K562 (cell line): ENCODE results near the gene ELL3. TPM values are rescaled to one million over a fixed set of nuclear protein-coding genes. Genes with fewer than 3 reads are reported as not detected.

Experiments
- CBFB ChIP-seq: sonication (generic); formaldehyde crosslinking; IDR thresholded peaks from 2 replicates; pipeline ENCODE4 v1.4.0; 2020; ENCODE audit warnings: mild to moderate bottlenecking, missing genetic modification reagents
- CBX5 ChIP-seq: IDR thresholded peaks from 2 replicates; pipeline ENCODE4 v1.6.1; 2014; ENCODE audit warnings: low read depth, borderline replicate concordance
- CBX8 ChIP-seq: fragments of 200-600 bp; sonication (generic); IDR thresholded peaks from 2 replicates; pipeline ENCODE4 v1.6.1; 2012; ENCODE audit warnings: borderline replicate concordance, mixed run types, low read depth, mild to moderate bottlenecking, moderate library complexity, mixed read lengths, low read length, control low read depth, inconsistent platforms; ENCODE audit not compliant: poor library complexity, severe bottlenecking; ENCODE audit errors: extremely low read depth
- CREM ChIP-seq: IDR thresholded peaks from 2 replicates; pipeline ENCODE4 v1.6.1; 2014; ENCODE audit warnings: antibody characterized with exemption, low read depth
- EGR1 ChIP-seq: fragments of 450-650 bp; conservative IDR thresholded peaks from 2 replicates; pipeline ENCODE4 v1.6.1; 2017; ENCODE audit warnings: mild to moderate bottlenecking
- EP400 ChIP-seq: fragments of 450-650 bp; IDR thresholded peaks from 2 replicates; pipeline ENCODE4 v1.6.1; 2017; ENCODE audit warnings: antibody characterized with exemption, mild to moderate bottlenecking, moderate library complexity
- FOS ChIP-seq: IDR thresholded peaks from 3 replicates; pipeline ENCODE4 v1.6.1; 2011; ENCODE audit not compliant: insufficient read length; ENCODE audit errors: extremely low read depth
- GABPB2 ChIP-seq: fragments of 250-450 bp; sonication (Bioruptor Pico); conservative IDR thresholded peaks from 2 replicates; pipeline ENCODE4 v1.5.1; 2021; ENCODE audit warnings: mild to moderate bottlenecking
- HBP1 ChIP-seq: fragments of 450-650 bp; formaldehyde crosslinking; IDR thresholded peaks from 2 replicates; pipeline ENCODE4 v1.4.0; 2022; ENCODE audit warnings: missing genetic modification characterization
- HCFC1 ChIP-seq: IDR thresholded peaks from 2 replicates; pipeline ENCODE4 v1.6.1; 2012; ENCODE audit warnings: low read depth, low read length, improper control_type of control experiment
- HES1 ChIP-seq: fragments of 450-650 bp; IDR thresholded peaks from 2 replicates; pipeline ENCODE4 v1.6.1; 2016; ENCODE audit warnings: low read depth, mild to moderate bottlenecking, moderate library complexity
- KDM5B ChIP-seq: fragments of 200-600 bp; sonication (generic); IDR thresholded peaks from 2 replicates; pipeline ENCODE4 v1.6.1; 2012; ENCODE audit warnings: low read depth, mild to moderate bottlenecking, moderate library complexity, low read length, control low read depth, inconsistent platforms; ENCODE audit not compliant: insufficient replicate concordance
- KLF6 ChIP-seq: fragments of 250-450 bp; sonication (Bioruptor Pico); IDR thresholded peaks from 2 replicates; pipeline ENCODE4 v1.4.0; 2020; ENCODE audit warnings: mild to moderate bottlenecking, moderate library complexity, borderline replicate concordance
- LEF1 ChIP-seq: fragments of 450-650 bp; IDR thresholded peaks from 2 replicates; pipeline ENCODE4 v1.6.1; 2016; ENCODE audit warnings: mild to moderate bottlenecking
- POLR2G ChIP-seq: fragments of 200-400 bp; formaldehyde crosslinking; IDR thresholded peaks from 2 replicates; pipeline ENCODE4 v1.6.1; 2017; ENCODE audit warnings: low read depth, mild to moderate bottlenecking, antibody characterized with exemption, low read length, moderate library complexity
- RFX1 ChIP-seq: fragments of 450-650 bp; IDR thresholded peaks from 2 replicates; pipeline ENCODE4 v1.6.1; 2016; ENCODE audit warnings: mild to moderate bottlenecking, moderate library complexity
- TBP ChIP-seq: optimal IDR thresholded peaks from 2 replicates; pipeline ENCODE3; 2011; ENCODE audit warnings: low read depth, low read length, improper control_type of control experiment
- TEAD2 ChIP-seq: fragments of 450-650 bp; IDR thresholded peaks from 2 replicates; pipeline ENCODE4 v1.6.1; 2016; ENCODE audit warnings: missing genetic modification characterization, control low read depth, missing compliant biosample characterization
- THRAP3 ChIP-seq: fragments of 450-650 bp; IDR thresholded peaks from 2 replicates; pipeline ENCODE4 v1.6.1; 2016; ENCODE audit warnings: mild to moderate bottlenecking, inconsistent platforms, borderline replicate concordance
- TSC22D4 ChIP-seq: fragments of 450-650 bp; IDR thresholded peaks from 2 replicates; pipeline ENCODE4 v1.6.1; 2016; ENCODE audit warnings: missing genetic modification characterization, missing biosample characterization, control low read depth
- U2AF2 ChIP-seq: fragments of 200-400 bp; formaldehyde crosslinking; optimal IDR thresholded peaks from 2 replicates; pipeline ENCODE3; 2017; ENCODE audit warnings: low read depth, mild to moderate bottlenecking, low read length
- ZNF586 ChIP-seq: fragments of 450-650 bp; formaldehyde crosslinking; conservative IDR thresholded peaks from 2 replicates; pipeline ENCODE4 v1.4.0; 2020; ENCODE audit warnings: mild to moderate bottlenecking, moderate library complexity
- polyA plus RNA-seq, 8 experiments: library from polyadenylated mRNA; depleted of rRNA in 4 of 8; stranded (reverse) in 5 of 8; unstranded in 3 of 8; fragments of >200 nt; fragmentation: Nextera tagmentation in 2 of 8; fragmentation: Illumina TruSeq in 1 of 8; extraction: Ambion mirVana in 2 of 8; extraction: Trizol in 1 of 8; gene quantifications; 2 replicates each; pipeline versions ENCODE4 v1.2.1 to v1.2.3, GENCODE V29; 2011 to 2014; ENCODE audit warnings: inconsistent platforms in 1 of 8, missing spikeins in 1 of 8
- total RNA-seq, 7 experiments: library from RNA; depleted of rRNA in 6 of 7; stranded (reverse); fragments of >200 nt in 6 of 7; fragmentation: Illumina TruSeq in 2 of 7; extraction: Trizol in 2 of 7; gene quantifications; 2 replicates each; pipeline versions ENCODE4 v1.2.1 to v1.2.3, GENCODE V29; 2011 to 2021; ENCODE audit warnings: low replicate concordance in 1 of 7
- TF ChIP-seq, protein P1 (sequence below): fragments of 450-650 bp; IDR thresholded peaks from 2 replicates; pipeline ENCODE4 v1.6.1; 2016; ENCODE audit warnings: mild to moderate bottlenecking

The ELL3 gene
- total and polyA plus RNA-seq, 9 of the 15 experiments (the other 6 are each of a cell fraction or from before 2014, with no cell fraction given), result 0.80 to 5.2 (median 2.6) TPM

DNA sequence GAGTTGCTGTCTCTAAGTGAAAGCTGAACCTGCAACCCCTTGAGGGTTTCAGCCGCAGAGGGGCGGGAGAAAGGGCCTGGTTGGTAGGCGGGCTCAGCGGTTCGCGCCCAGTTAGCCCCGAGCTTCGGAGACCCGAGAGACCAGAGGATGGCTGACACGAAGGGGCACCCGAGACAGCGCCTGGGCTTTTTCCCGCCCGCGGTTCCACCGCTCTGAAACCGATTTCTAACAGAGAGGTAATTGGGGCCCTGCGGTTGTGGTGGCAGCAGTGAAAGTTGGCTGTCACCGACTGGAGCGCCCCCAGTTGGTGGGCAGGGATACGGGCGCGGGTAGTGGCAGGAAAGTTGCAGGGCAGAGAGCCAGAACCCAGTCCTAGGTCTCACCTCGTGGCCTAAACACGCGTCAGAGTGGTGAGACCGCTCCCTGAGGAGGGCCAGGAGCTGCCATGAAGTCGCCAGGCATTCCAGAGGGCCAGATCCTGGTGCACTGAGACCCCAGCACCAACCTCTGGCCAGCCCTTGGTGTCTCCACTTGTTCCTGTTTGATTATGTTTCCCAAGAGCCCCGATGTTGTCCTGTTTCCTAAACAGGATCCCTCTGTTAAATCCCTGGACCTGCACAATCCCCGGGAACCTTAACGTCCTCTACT, 625 bp upstream of the ELL3 start (continued):
- TF ChIP-seq, protein P1, sequence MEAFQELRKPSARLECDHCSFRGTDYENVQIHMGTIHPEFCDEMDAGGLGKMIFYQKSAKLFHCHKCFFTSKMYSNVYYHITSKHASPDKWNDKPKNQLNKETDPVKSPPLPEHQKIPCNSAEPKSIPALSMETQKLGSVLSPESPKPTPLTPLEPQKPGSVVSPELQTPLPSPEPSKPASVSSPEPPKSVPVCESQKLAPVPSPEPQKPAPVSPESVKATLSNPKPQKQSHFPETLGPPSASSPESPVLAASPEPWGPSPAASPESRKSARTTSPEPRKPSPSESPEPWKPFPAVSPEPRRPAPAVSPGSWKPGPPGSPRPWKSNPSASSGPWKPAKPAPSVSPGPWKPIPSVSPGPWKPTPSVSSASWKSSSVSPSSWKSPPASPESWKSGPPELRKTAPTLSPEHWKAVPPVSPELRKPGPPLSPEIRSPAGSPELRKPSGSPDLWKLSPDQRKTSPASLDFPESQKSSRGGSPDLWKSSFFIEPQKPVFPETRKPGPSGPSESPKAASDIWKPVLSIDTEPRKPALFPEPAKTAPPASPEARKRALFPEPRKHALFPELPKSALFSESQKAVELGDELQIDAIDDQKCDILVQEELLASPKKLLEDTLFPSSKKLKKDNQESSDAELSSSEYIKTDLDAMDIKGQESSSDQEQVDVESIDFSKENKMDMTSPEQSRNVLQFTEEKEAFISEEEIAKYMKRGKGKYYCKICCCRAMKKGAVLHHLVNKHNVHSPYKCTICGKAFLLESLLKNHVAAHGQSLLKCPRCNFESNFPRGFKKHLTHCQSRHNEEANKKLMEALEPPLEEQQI, result no peak
- TF ChIP-seq TSC22D4 (tag) (no peak), RFX1 (peak; percentile 15; the same call in 1 of the 2 replicates), CBFB (no peak), THRAP3 (no peak), HES1 (no peak), EP400 (peak; percentile 66), KDM5B (peak; percentile 48), HCFC1 (no peak), ZNF586 (no peak), CREM (0 out of 2 replicates have a peak, but pooled peaks have one; percentile 31), U2AF2 (no peak), LEF1 (no peak), HBP1 (CRISPR knock-in tag) (no peak), CBX5 (no peak), TEAD2 (tag) (no peak), GABPB2 (CRISPR knock-in tag) (no peak), TBP (peak; percentile 30), EGR1 (no peak), FOS (no peak), CBX8 (no peak), KLF6 (CRISPR knock-in tag) (no peak), POLR2G (peak; percentile 70)
